IgD-negative memory B cell (primary cell): ENCODE measurements around the gene BCL6B. TPM values are rescaled to one million over a fixed set of nuclear protein-coding genes. Genes with fewer than 3 reads are reported as not detected.
A peak's percentile ranks its signal among the peaks of the same experiment; 100 is the strongest.
"Not testable (repeated sequence)": the region's sequence is repeated elsewhere in the genome, so short reads cannot be mapped to it uniquely, and the experiment has no call there.

Experiments
- H3K27ac Mint-ChIP-seq, 3 donors: one replicate each; pipeline ENCODE4 v1.8.0; 2020 to 2022; ENCODE audit warnings: mild to moderate bottlenecking in 3 of 3, mixed read lengths in 3 of 3, moderate library complexity in 1 of 3
- H3K27me3 Mint-ChIP-seq: one replicate; pipeline ENCODE4 v1.8.0; 2021; ENCODE audit warnings: mixed read lengths
- H3K36me3 Mint-ChIP-seq: one replicate; pipeline ENCODE4 v1.8.0; 2020; ENCODE audit warnings: mild to moderate bottlenecking, mixed read lengths
- H3K4me1 Mint-ChIP-seq, 3 donors: one replicate each; pipeline ENCODE4 v1.8.0; 2020 to 2022; ENCODE audit warnings: mixed read lengths in 3 of 3, mild to moderate bottlenecking in 1 of 3
- H3K4me3 Mint-ChIP-seq, 4 donors: one replicate each; pipeline ENCODE4 v1.8.0; 2020 to 2022; ENCODE audit warnings: mild to moderate bottlenecking in 4 of 4, mixed read lengths in 4 of 4, moderate library complexity in 3 of 4
- H3K9me3 Mint-ChIP-seq, 3 donors: one replicate each; pipeline ENCODE4 v1.8.0; 2020 to 2021; ENCODE audit warnings: mixed read lengths in 3 of 3, mild to moderate bottlenecking in 1 of 3
- polyA plus RNA-seq: library from polyadenylated mRNA; unstranded; fragments of 300-500 nt; fragmentation: Illumina TruSeq; gene quantifications from one replicate; pipeline ENCODE4 v1.2.3, GENCODE V29; 2021

Gene BCL6B
- polyA plus RNA-seq, 1 donor from 2014 or later = 0.33 TPM

GRCh38 chr17:7046725-7047397 lies 24.0 kb downstream of the BCL6B start:
- H3K9me3 Mint-ChIP-seq, H3K27me3 Mint-ChIP-seq, H3K36me3 Mint-ChIP-seq: not testable (repeated sequence)
- Mint-ChIP-seq H3K4me1 (peaks cover 17 to 22% (median 20%) of the 10 kb centered on the region in 3 donors), H3K27ac (peak overlapping the region; percentile 34 to 97 (median 96)), H3K4me3 (peak overlapping the region; percentile 49 to 95 (median 90))

- peak overlapping the region in 3 of 4 donors; percentile 86 to 95 (median 94) for H3K4me3 Mint-ChIP-seq
- peaks cover 17 to 24% (median 22%) of the 10 kb centered on the region in 3 donors for H3K4me1 Mint-ChIP-seq
- H3K27ac Mint-ChIP-seq = peak overlapping the region in 1 of 3 donors; percentile 97
- H3K27me3 Mint-ChIP-seq = peaks cover 5% of the 10 kb centered on the region
- H3K9me3 Mint-ChIP-seq = no peaks in the 10 kb centered on the region
- H3K36me3 Mint-ChIP-seq = no peaks in the 10 kb centered on the region
These were observed 24.7 kb downstream of the BCL6B start for GRCh38 chr17:7047566-7047965.

GRCh38 chr17:7048968-7049367 lies 26.1 kb downstream of the BCL6B start:
- no peaks in the 10 kb centered on the region for H3K9me3 Mint-ChIP-seq
- no peaks in the 10 kb centered on the region for H3K36me3 Mint-ChIP-seq
- H3K27ac Mint-ChIP-seq = peak overlapping the region in 1 of 3 donors; percentile 55
- H3K4me3 Mint-ChIP-seq = peak overlapping the region in 1 of 4 donors; percentile 34
- peaks cover 2% of the 10 kb centered on the region for H3K27me3 Mint-ChIP-seq
- H3K4me1 Mint-ChIP-seq = peaks cover 17 to 22% (median 18%) of the 10 kb centered on the region in 3 donors

GRCh38 chr17:7050583-7050982 lies 27.7 kb downstream of the BCL6B start:
- not testable (repeated sequence) for H3K27me3 Mint-ChIP-seq, H3K36me3 Mint-ChIP-seq, H3K9me3 Mint-ChIP-seq, H3K4me3 Mint-ChIP-seq
- Mint-ChIP-seq H3K4me1 (peaks cover 16 to 21% (median 17%) of the 10 kb centered on the region in 3 donors), H3K27ac (peak overlapping the region in 1 of 3 donors; percentile 74)

- Mint-ChIP-seq H3K4me3 (no peak overlapping the region), H3K36me3 (no peaks in the 10 kb centered on the region), H3K4me1 (peaks cover 0 to 4% (median 3%) of the 10 kb centered on the region in 3 donors), H3K27me3 (peaks cover 2% of the 10 kb centered on the region), H3K9me3 (no peaks in the 10 kb centered on the region), H3K27ac (no peak overlapping the region)
These were observed 33.5 kb downstream of the BCL6B start for GRCh38 chr17:7056386-7056785.

- H3K9me3 Mint-ChIP-seq = peaks cover 0 to 1% (median 0%) of the 10 kb centered on the region in 3 donors
These were observed 36.1 kb downstream of the BCL6B start for GRCh38 chr17:7058831-7059447.

GRCh38 chr17:7060165-7060891 lies 37.5 kb downstream of the BCL6B start:
- H3K9me3 Mint-ChIP-seq = peaks cover 0 to 1% (median 0%) of the 10 kb centered on the region in 3 donors
- H3K27me3 Mint-ChIP-seq = peaks cover 14% of the 10 kb centered on the region
- H3K4me3 Mint-ChIP-seq = no peak overlapping the region
- H3K4me1 Mint-ChIP-seq = no peaks in the 10 kb centered on the region
- H3K36me3 Mint-ChIP-seq = no peaks in the 10 kb centered on the region
- H3K27ac Mint-ChIP-seq = no peak overlapping the region

More at GRCh38 chr17:7058831-7059447, 36.1 kb downstream of the BCL6B start:
- H3K4me1 Mint-ChIP-seq = no peaks in the 10 kb centered on the region
- peaks cover 14% of the 10 kb centered on the region for H3K27me3 Mint-ChIP-seq
- H3K27ac Mint-ChIP-seq = no peak overlapping the region
- H3K4me3 Mint-ChIP-seq = no peak overlapping the region
- no peaks in the 10 kb centered on the region for H3K36me3 Mint-ChIP-seq

- no peaks in the 10 kb centered on the region for H3K4me1 Mint-ChIP-seq
- no peak overlapping the region for H3K27ac Mint-ChIP-seq
- peaks cover 14% of the 10 kb centered on the region for H3K27me3 Mint-ChIP-seq
- peaks cover 5 to 13% (median 7%) of the 10 kb centered on the region in 3 donors for H3K9me3 Mint-ChIP-seq
- H3K36me3 Mint-ChIP-seq = no peaks in the 10 kb centered on the region
- H3K4me3 Mint-ChIP-seq = no peak overlapping the region
These were observed 40.8 kb downstream of the BCL6B start for GRCh38 chr17:7063518-7064094.

GRCh38 chr17:7064261-7064660 lies 41.4 kb downstream of the BCL6B start:
- Mint-ChIP-seq H3K4me3 (no peak overlapping the region), H3K27me3 (peaks cover 14% of the 10 kb centered on the region), H3K36me3 (no peaks in the 10 kb centered on the region), H3K27ac (no peak overlapping the region), H3K9me3 (peaks cover 5 to 17% (median 14%) of the 10 kb centered on the region in 3 donors), H3K4me1 (no peaks in the 10 kb centered on the region)

GRCh38 chr17:7067198-7067597 lies 44.3 kb downstream of the BCL6B start:
- Mint-ChIP-seq H3K4me3 (no peak overlapping the region), H3K9me3 (peaks cover 5 to 17% (median 14%) of the 10 kb centered on the region in 3 donors), H3K4me1 (peaks cover 0 to 6% (median 2%) of the 10 kb centered on the region in 3 donors), H3K27ac (no peak overlapping the region), H3K27me3 (peaks cover 5% of the 10 kb centered on the region), H3K36me3 (no peaks in the 10 kb centered on the region)

- Mint-ChIP-seq H3K4me1 (peaks cover 0 to 11% (median 7%) of the 10 kb centered on the region in 3 donors), H3K9me3 (peaks cover 5 to 17% (median 12%) of the 10 kb centered on the region in 3 donors), H3K4me3 (no peak overlapping the region), H3K27me3 (peaks cover 6% of the 10 kb centered on the region), H3K36me3 (no peaks in the 10 kb centered on the region), H3K27ac (no peak overlapping the region)
These were observed 45.4 kb downstream of the BCL6B start for GRCh38 chr17:7068268-7068667.

GRCh38 chr17:7070712-7071111 lies 47.9 kb downstream of the BCL6B start:
- peaks cover 0 to 11% (median 7%) of the 10 kb centered on the region in 3 donors for H3K4me1 Mint-ChIP-seq
- H3K27ac Mint-ChIP-seq = no peak overlapping the region

GRCh38 chr17:7072406-7072805 lies 49.6 kb downstream of the BCL6B start:
- H3K4me3 Mint-ChIP-seq = peak overlapping the region in 1 of 4 donors; percentile 0
- H3K27me3 Mint-ChIP-seq = peaks cover 5% of the 10 kb centered on the region
- H3K9me3 Mint-ChIP-seq = peaks cover 5 to 14% (median 12%) of the 10 kb centered on the region in 3 donors
- H3K4me1 Mint-ChIP-seq = peaks cover 0 to 11% (median 7%) of the 10 kb centered on the region in 3 donors
- H3K36me3 Mint-ChIP-seq = no peaks in the 10 kb centered on the region
- H3K27ac Mint-ChIP-seq = no peak overlapping the region

More at GRCh38 chr17:7070712-7071111, 47.9 kb downstream of the BCL6B start:
- Mint-ChIP-seq H3K4me3 (no peak overlapping the region), H3K9me3 (peaks cover 5 to 17% (median 12%) of the 10 kb centered on the region in 3 donors), H3K27me3 (peaks cover 5% of the 10 kb centered on the region), H3K36me3 (no peaks in the 10 kb centered on the region)

GRCh38 chr17:7074931-7075330 lies 52.1 kb downstream of the BCL6B start:
- H3K27me3 Mint-ChIP-seq = peaks cover 6% of the 10 kb centered on the region

More at GRCh38 chr17:7074931-7075330, 52.1 kb downstream of the BCL6B start:
- Mint-ChIP-seq H3K36me3 (no peaks in the 10 kb centered on the region), H3K4me3 (no peak overlapping the region), H3K9me3 (no peaks in the 10 kb centered on the region), H3K27ac (no peak overlapping the region), H3K4me1 (peaks cover 0 to 11% (median 7%) of the 10 kb centered on the region in 3 donors)
